A673 (cell line): ENCODE measurements around the gene TMEM63B.

Experiments
- CTCF ChIP-seq: fragments of 300-800, 200-600 bp; sonication (generic); conservative IDR thresholded peaks from 2 replicates; pipeline ENCODE4 v1.5.1; 2017; ENCODE audit warnings: low read depth, mild to moderate bottlenecking, antibody characterized with exemption, low read length, moderate library complexity, mixed read lengths
- EZH2 ChIP-seq: fragments of 200-600 bp; sonication (generic); IDR thresholded peaks from 2 replicates; pipeline ENCODE4 v1.6.1; 2017; ENCODE audit warnings: borderline replicate concordance, low read depth, mild to moderate bottlenecking, mixed read lengths, antibody characterized with exemption, low read length; ENCODE audit not compliant: poor library complexity, severe bottlenecking

DNA sequence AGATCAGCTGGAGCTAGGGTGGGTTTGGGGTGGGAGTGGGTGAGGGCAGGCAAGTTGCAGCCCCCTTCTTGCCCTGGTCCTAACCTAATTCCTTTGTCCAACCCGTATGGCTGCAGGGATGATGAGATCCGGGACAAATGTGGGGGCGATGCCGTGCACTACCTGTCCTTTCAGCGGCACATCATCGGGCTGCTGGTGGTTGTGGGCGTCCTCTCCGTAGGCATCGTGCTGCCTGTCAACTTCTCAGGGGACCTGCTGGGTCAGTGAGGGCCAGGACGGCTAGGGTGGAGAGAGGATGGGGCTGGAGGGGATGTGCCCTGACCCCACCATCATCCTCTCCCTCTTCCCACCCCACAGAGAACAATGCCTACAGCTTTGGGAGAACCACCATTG lies 12.0 kb downstream of the TMEM63B start:
- TF ChIP-seq CTCF (no peak), EZH2 (no peak)
